Kidney (tissue), 14 donors: ENCODE results near the gene KLHDC8A. TPM values are rescaled to one million over a fixed set of nuclear protein-coding genes. Genes with fewer than 3 reads are reported as not detected.
A peak's percentile ranks its signal among the peaks of the same experiment; 100 is the strongest.

Source experiments
- DNase-seq, 5 donors: peaks; one replicate each; pipeline ENCODE4 v3.0.0-alpha.2; 2013 to 2020
- FAIRE-seq: peaks from 2 replicates; lab custom pipeline; 2012; peaks lifted over from hg19 to GRCh38; lab: Jason Lieb, UNC
- H3K27ac ChIP-seq, 2 donors: one replicate each; pipeline ENCODE4 v1.7.0; 2013; ENCODE audit warnings: low read depth in 2 of 2, low read length in 2 of 2, inconsistent platforms in 1 of 2
- H3K27me3 ChIP-seq: one replicate; pipeline ENCODE4 v1.7.1; 2013; ENCODE audit warnings: low read length, inconsistent platforms; ENCODE audit not compliant: control insufficient read depth, insufficient read depth
- H3K36me3 ChIP-seq, 3 donors: one replicate each; pipeline versions ENCODE4 v1.7.0 to v1.7.1; 2013; ENCODE audit warnings: low read length in 3 of 3, control low read depth in 1 of 3, inconsistent platforms in 1 of 3; ENCODE audit not compliant: insufficient read depth in 3 of 3, control insufficient read depth in 2 of 3
- H3K4me1 ChIP-seq, 3 donors: one replicate each; pipeline versions ENCODE4 v1.7.0 to v1.7.1; 2013; ENCODE audit warnings: low read length in 3 of 3, inconsistent platforms in 1 of 3, low read depth in 1 of 3; ENCODE audit not compliant: control insufficient read depth in 2 of 3, insufficient read depth in 2 of 3
- H3K4me3 ChIP-seq, 3 donors: one replicate each; pipeline versions ENCODE4 v1.7.0 to v1.8.1; 2013; ENCODE audit warnings: low read length in 3 of 3, control low read depth in 1 of 3, inconsistent platforms in 1 of 3
- H3K9ac ChIP-seq, 3 donors: one replicate each; pipeline versions ENCODE4 v1.7.0 to v1.7.1; 2013; ENCODE audit warnings: low read length in 3 of 3, control low read depth in 1 of 3, inconsistent platforms in 1 of 3
- H3K9me3 ChIP-seq, 3 donors: one replicate each; pipeline versions ENCODE4 v1.7.0 to v1.7.1; 2013; ENCODE audit warnings: low read length in 3 of 3, control low read depth in 1 of 3, inconsistent platforms in 1 of 3; ENCODE audit not compliant: control insufficient read depth in 2 of 3, insufficient read depth in 1 of 3
- CTCF ChIP-seq: IDR thresholded peaks from 3 replicates; pipeline ENCODE4 v1.5.1; 2012; ENCODE audit warnings: mild to moderate bottlenecking, moderate library complexity, borderline replicate concordance; ENCODE audit not compliant: insufficient read depth; ENCODE audit errors: extremely low read depth
- intact Hi-C: fragments of 100-400 bp; cut with DNase I; formaldehyde crosslinking; loops from one replicate; pipeline ENCODE4 v1.11.1; 2022
- polyA plus RNA-seq: library from polyadenylated mRNA; stranded (reverse); fragments of 350-450 nt; fragmentation: Illumina TruSeq; extraction: RNeasy Lipid Tissue Mini Kit (QIAGEN cat#74804); gene quantifications from one replicate; pipeline ENCODE4 v1.2.3, GENCODE V29; 2014; ENCODE audit warnings: low read depth, low replicate concordance; ENCODE audit not compliant: insufficient read depth
- total RNA-seq: library from RNA; stranded (reverse); fragmentation: NEBNext Ultra II Directional; extraction: Animal tissue kit (Norgen Biotek cat#: 25700); gene quantifications from one replicate; pipeline ENCODE4 v1.2.1, GENCODE V29; 2021
- donor health status: control.
- donor health status: control.
- donor health status: control.
- donor health status: control.
- donor health status: control.
- donor health status: DM: yes; HTN: yes; CAD: no.
- donor health status: Normal renal cell carcinoma (clear cell type).

The KLHDC8A gene
- total and polyA plus RNA-seq, 2 donors from 2014 or later = not detected

- Histone ChIP-seq H3K27ac (no peak overlapping the region), H3K4me3 (no peak overlapping the region), H3K9me3 (no peaks in the 10 kb centered on the region), H3K4me1 (peaks cover 0 to 2% (median 0%) of the 10 kb centered on the region in 3 donors), H3K27me3 (no peaks in the 10 kb centered on the region), H3K9ac (no peak overlapping the region), H3K36me3 (no peaks in the 10 kb centered on the region)
- intact Hi-C loops = no loop called here
- DNase-seq (peak in 3 of 5 donors; percentile 50 to 86 (median 66)), FAIRE-seq (no peak)
- TF ChIP-seq CTCF = peak; percentile 72
Measured at GRCh38 chr1:205354259-205355074, 2.3 kb downstream of the KLHDC8A start.

GRCh38 chr1:205353612-205354011 lies 3.1 kb downstream of the KLHDC8A start:
- no peaks in the 10 kb centered on the region for H3K9me3 ChIP-seq
- H3K36me3 ChIP-seq = no peaks in the 10 kb centered on the region
- intact Hi-C loops = no loop called here
- peaks cover 0 to 2% (median 0%) of the 10 kb centered on the region in 3 donors for H3K4me1 ChIP-seq
- H3K4me3 ChIP-seq = no peak overlapping the region
- FAIRE-seq (no peak), DNase-seq (no peak)
- H3K27ac ChIP-seq = no peak overlapping the region
- H3K27me3 ChIP-seq = no peaks in the 10 kb centered on the region
- no peak overlapping the region for H3K9ac ChIP-seq
- no peak for TF ChIP-seq CTCF

- Histone ChIP-seq H3K9ac (no peak overlapping the region), H3K27me3 (no peaks in the 10 kb centered on the region), H3K27ac (no peak overlapping the region), H3K4me3 (no peak overlapping the region), H3K36me3 (no peaks in the 10 kb centered on the region), H3K9me3 (no peaks in the 10 kb centered on the region), H3K4me1 (peaks cover 0 to 2% (median 0%) of the 10 kb centered on the region in 3 donors)
- intact Hi-C loops = no loop called here
- DNase-seq = no peak
- TF ChIP-seq CTCF = no peak
- no peak for FAIRE-seq
Measured at GRCh38 chr1:205353191-205353590, 3.5 kb downstream of the KLHDC8A start.
